Midbrain (tissue), 1 donor: ENCODE data around the gene SETD4.
"Not testable (repeated sequence)": the region's sequence is repeated elsewhere in the genome, so short reads cannot be mapped to it uniquely, and the experiment has no call there.

Experiments used
- DNase-seq: peaks from one replicate; lab custom pipeline; 2025; lab: John Stamatoyannopoulos, UW

The SETD4 gene

GRCh38 chr21:36077758-36078157, 17.4 kb upstream of the SETD4 start:
- DNase-seq, result no peak

- no peak for DNase-seq
Measured at GRCh38 chr21:36076878-36077655, 16.7 kb upstream of the SETD4 start.

- no peak for DNase-seq
Measured at GRCh38 chr21:36075953-36076352, 15.6 kb upstream of the SETD4 start.

GRCh38 chr21:36075171-36075570, 14.8 kb upstream of the SETD4 start:
- peak; percentile 72 for DNase-seq

GRCh38 chr21:36073911-36074310, 13.6 kb upstream of the SETD4 start:
- not testable (repeated sequence) for DNase-seq

GRCh38 chr21:36073181-36073580, 12.9 kb upstream of the SETD4 start:
- peak; percentile 42 for DNase-seq

- DNase-seq, result peak; percentile 33
Measured at GRCh38 chr21:36072453-36073162, 12.3 kb upstream of the SETD4 start.

GRCh38 chr21:36070999-36071398, 10.7 kb upstream of the SETD4 start:
- no peak for DNase-seq

- peak; percentile 98 for DNase-seq
Measured at GRCh38 chr21:36069713-36070583, 9.6 kb upstream of the SETD4 start, which contains the start of gene CBR1. Gene CBR1 (plus strand): TSS chr21:36070024. CDS start chr21:36070116, 92 bp downstream.

- DNase-seq, result no peak
Measured at GRCh38 chr21:36068748-36069398, 8.5 kb upstream of the SETD4 start.

GRCh38 chr21:36065497-36066036, 5.2 kb upstream of the SETD4 start:
- DNase-seq, result peak; percentile 13

GRCh38 chr21:36064085-36064460, 3.7 kb upstream of the SETD4 start:
- no peak for DNase-seq

- DNase-seq, result no peak
Measured at GRCh38 chr21:36063375-36064084, 3.2 kb upstream of the SETD4 start.

GRCh38 chr21:36061445-36061844, 1.1 kb upstream of the SETD4 start:
- DNase-seq, result no peak

GRCh38 chr21:36059823-36060158, 535 bp downstream of the SETD4 start:
- DNase-seq, result no peak

GRCh38 chr21:36055551-36055950, 4.8 kb downstream of the SETD4 start:
- no peak for DNase-seq

GRCh38 chr21:36053715-36054062, 6.6 kb downstream of the SETD4 start:
- no peak for DNase-seq

GRCh38 chr21:36052860-36053714, 7.2 kb downstream of the SETD4 start:
- DNase-seq, result no peak

- DNase-seq, result no peak
Measured at GRCh38 chr21:36048357-36048756, 12.0 kb downstream of the SETD4 start.

GRCh38 chr21:36047139-36047538, 13.2 kb downstream of the SETD4 start:
- peak; percentile 12 for DNase-seq
